Fibroblast of skin of left quadriceps (primary cell): Measurements from ENCODE around the gene PRKD1.

Source experiments
- DNase-seq, 2 experiments: peaks; one replicate each; pipeline ENCODE4 v3.0.0-alpha.2; 2013; ENCODE audit warnings: low read depth in 2 of 2

The PRKD1 gene

GRCh38 chr14:29608861-29609260, 318.8 kb downstream of the PRKD1 start:
- no peak for DNase-seq

DNA sequence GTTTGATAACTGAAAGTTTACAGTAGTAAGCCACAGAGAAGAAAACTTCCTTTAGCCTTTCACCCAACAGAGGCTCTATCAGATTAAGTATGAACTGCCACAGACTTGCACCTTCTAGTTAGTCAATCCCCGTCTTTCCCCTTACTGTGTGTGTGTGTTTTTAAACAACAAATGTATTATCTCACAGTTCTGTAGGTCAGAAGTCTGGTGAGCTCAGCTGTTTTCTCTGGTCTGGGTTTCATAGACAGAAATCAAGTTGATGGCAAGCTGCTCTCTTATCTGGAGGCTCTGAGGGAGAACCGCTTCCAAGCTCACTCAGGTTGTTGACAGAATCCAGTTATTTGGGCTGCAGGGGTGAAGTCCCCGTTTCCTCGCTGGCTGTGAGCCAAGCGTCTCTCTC, 320.5 kb downstream of the PRKD1 start:
- DNase-seq = no peak

GRCh38 chr14:29603696-29604095, 324.0 kb downstream of the PRKD1 start:
- DNase-seq = no peak

GRCh38 chr14:29601616-29602015, 326.0 kb downstream of the PRKD1 start:
- DNase-seq = no peak

DNA sequence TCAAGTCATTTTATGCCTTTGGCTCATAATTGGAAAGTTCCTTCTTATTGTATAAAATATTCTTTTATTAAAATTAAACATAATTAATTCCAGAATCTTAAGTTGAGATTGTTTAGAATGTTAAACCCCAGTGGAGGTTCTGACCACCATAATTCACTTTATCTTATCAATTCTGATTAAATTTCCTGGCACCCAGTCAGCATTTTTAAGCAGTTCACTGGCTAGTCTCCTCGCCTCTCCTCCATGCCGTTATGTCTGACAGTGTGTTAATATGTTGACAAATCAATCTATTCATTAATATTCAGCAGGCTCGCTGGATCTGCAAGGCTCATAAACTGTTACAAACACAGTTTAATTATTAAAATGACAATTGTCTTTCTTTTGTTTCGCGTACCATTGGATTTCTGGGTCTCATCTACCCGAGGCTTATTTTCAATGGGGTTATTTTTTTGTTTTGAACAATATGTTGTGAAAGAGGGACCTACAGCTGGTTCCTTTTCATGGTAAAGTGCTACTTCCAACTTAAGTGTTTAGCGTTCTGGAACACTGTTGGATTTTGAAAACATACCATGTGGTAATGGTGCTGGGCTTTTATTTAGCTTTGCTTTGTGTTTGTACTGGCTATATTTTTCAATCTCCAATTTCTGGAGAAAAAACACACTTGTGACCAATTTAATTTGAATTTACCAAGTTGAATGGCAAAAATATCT, 339.7 kb downstream of the PRKD1 start:
- DNase-seq = no peak

DNA sequence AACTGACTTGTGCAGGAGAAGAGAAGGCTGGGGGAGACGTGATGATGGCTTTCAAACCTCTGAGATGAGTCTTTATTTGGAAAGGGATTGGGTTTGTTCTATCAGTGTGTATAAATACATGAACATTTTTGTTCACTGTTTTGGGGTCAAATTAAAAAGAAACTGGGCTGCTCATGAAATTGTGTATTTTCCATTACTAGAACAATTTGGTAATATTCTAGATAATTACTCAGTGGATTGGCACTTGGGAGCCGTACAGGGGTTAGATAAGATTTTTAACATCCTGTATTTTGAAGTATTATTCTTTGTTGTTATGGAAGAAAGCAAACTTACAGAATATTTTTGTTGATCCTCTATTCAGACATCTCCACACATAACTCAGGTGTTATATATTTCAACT, 340.6 kb downstream of the PRKD1 start:
- no peak for DNase-seq

DNA sequence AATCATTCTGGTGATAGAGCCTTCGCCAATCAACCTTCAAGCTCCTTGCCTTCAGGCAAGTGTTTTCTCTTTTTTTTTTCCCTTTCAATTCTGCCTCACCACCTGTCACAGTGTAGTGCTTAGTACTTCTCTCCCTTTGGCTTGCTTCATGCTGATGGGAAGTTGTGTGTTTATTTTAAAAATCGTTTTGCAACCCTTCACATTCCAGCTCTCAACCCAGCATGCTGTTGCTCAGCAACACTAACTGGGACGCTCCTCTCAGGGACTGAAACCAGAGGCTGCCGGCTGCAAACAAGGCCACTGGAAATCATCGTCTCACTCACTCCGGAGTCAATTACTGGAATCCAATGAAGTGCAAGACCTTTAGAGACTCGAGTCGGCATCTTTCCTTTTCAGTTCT, 342.7 kb downstream of the PRKD1 start:
- peak; percentile 48 to 51 for DNase-seq

DNA sequence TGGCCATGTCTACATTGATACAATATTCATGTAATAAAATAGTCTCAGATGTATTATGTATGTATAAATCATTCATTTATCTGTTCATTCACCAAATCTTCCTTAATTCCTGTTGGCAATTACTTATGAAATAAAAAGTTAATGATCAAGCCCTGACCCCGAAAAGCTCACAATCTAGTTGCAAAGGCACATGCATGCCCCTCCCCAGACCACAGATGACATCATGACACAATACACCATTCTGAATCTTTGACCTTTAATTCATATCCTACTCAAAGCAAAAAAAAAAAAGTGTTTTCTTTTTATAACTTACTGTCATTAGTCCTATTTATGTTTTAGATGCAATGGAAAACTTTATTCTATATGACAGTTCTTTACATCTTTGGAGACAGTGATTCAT, 346.9 kb downstream of the PRKD1 start:
- DNase-seq = no peak

DNA sequence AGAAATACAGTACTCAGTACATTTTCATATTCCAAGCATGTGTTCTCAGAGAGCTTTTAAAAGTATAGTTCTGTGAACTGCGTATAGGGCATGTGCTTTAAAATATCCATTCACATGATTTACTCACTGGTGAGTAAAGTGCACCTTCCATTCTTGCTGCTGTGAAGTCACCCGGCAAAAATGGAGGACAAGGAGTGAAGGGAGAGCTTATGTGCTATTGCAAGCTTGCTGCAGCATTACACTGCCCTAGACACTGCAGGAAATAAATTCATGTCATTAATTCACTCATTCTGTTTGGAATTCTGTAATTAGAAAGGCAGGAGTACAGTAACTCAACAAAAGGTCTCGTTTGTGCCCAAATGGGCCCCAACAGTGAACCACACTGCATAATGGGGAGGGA, 347.8 kb downstream of the PRKD1 start:
- no peak for DNase-seq

DNA sequence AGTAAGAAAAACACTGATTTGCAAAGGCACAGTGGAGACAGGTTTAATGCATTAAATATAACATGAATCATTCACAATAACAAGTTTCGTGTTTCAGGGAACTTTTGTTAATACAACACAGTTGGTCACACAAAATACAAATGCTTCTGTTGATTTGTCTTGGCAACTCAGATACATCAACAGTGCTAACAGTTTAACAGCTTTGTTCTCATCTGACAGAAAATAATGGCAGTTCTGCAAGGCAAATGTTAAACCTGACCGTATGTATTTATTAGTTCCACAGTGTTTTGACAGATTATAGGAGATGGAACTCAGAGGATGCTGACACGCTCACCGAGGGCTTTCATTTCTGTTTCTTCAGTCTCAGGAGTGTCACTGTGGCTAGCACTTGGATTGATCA, 350.7 kb downstream of the PRKD1 start:
- no peak for DNase-seq

DNA sequence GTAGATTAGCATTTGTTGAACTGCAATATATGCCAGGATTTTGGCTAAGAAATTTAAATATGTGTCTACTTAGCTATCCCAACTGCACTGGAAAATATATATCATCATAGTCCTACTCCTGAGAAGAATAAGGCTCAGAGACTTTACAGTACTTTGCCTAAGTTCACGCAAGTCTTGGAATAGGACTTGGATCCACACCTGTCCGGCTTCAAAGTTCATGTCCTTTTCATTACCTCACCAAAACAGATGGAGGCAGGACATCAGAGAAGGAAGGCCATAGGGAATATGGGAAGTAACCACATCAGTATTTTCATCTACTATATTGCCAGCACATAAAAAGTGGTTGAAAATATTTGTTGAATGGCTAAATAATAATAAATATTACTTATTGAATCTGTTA, 358.5 kb downstream of the PRKD1 start:
- no peak for DNase-seq

- no peak for DNase-seq
Measured at GRCh38 chr14:29566194-29566593, 361.5 kb downstream of the PRKD1 start.

DNA sequence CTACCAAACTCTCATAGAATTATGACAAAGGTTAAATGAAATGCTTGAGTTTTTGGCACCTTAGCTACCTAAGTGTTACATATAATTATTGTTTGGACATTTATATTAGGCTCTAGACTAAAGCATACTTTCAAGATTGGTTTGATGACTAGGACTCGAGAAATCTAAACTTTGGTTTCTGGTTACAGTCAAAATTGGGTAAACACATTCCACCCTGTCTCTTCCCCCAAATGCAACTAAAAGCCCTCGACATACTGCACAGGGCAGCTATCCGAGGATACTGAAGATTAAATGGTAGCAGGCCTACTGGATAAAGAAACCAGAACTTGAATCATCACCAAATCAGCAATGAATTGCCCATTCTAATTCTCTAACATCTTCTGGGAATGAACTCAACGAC, 369.1 kb downstream of the PRKD1 start:
- DNase-seq = peak; percentile 20 to 25

- DNase-seq = no peak
Measured at GRCh38 chr14:29554335-29554734, 373.3 kb downstream of the PRKD1 start.

- DNase-seq = no peak
Measured at GRCh38 chr14:29553427-29553826, 374.2 kb downstream of the PRKD1 start.

- peak; percentile 40 to 49 for DNase-seq
Measured at GRCh38 chr14:29548948-29549370, 378.7 kb downstream of the PRKD1 start.

DNA sequence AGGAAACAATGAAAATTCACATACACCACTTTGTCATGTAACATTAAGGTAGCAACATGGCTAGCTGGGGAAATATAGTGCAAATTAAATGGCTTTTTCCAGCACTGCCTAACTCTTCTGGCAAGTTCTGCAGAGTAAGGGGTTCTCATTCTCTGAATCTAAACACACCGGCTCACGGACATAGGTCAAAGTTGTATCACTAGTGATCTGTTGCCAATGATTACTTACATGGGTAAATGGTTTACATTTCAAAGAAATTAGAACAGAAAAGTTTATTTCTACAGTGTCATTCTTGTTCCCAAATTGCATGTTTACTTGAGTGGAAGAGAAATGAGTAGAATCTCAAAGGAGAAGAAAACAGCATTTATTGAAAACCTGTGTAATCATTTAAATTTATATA, 381.9 kb downstream of the PRKD1 start:
- DNase-seq = no peak

- peak in 1 of 2 experiments; percentile 4 for DNase-seq
Measured at GRCh38 chr14:29536886-29537511, 390.6 kb downstream of the PRKD1 start.

- DNase-seq = no peak
Measured at GRCh38 chr14:29529418-29529817, 398.2 kb downstream of the PRKD1 start.

DNA sequence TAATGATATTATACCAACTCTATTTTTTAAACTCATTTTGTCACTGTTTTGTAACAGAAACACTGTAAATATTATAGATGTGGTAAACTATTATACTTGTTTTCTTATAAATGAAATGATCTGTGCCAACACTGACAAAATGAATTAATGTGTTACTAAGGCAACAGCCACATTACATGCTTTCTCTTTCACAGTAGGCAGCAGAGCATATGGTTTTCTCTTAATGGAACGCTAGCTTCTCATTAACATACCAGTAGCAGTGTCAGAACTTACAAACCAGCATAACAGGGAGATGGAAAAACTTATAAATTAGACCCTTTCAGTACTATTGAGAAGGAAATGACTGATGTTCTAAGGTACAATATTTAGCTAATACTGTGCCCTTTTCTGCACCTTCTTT, 398.8 kb downstream of the PRKD1 start:
- no peak for DNase-seq

GRCh38 chr14:29527286-29527685, 400.4 kb downstream of the PRKD1 start:
- no peak for DNase-seq
